ENCODE measurements around the gene R3HCC1L. TPM values are rescaled to one million over a fixed set of nuclear protein-coding genes. Genes with fewer than 3 reads are reported as not detected.

Gene R3HCC1L
- polyA plus RNA-seq, 4 donors, result 9.2 to 22.8 (median 12.5) TPM

DNA sequence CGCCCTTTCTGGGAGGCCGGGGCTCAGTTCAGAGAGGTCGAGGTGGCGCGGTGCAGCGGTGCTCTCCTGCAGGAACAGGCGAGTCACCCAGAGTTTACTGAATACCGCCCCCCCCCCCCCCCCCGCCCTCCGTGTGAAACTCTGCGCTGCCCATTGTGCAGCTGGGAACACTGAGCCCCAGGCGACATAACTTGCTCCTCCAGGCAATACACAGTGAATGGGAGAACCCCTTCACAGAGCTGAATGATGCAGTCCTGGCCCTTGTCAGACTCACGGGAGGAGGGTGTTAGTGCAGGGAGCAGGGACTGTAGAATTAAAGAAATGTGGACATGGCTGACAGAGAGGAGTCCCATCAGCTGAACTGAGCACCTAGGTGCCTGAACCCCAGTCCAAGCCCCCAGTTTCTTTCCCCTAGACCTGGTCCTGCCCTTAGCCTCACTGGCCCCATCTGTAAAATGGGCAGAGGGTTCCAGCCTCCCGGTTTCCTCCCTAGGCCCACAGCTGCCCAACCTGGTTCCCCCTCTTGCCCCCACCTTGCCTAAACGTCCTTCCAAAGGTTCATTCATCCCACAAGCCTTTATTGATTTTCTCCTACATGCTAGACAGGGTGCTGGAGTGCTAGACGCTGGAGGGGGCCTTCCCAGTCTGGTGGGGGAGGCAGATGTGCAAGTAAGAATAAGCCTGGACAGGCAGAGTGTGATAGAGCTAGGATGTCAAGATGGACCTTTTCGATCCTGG is 134.4 kb downstream of the R3HCC1L start:
- Histone ChIP-seq H3K36me3 (ENCODE audit: control insufficient read depth in 3 of 3, insufficient read depth in 2 of 3, low read depth in 1 of 3, low read length in 3 of 3) (no peaks in the 10 kb centered on the region), H3K4me1 (ENCODE audit: control insufficient read depth in 3 of 3, insufficient read depth in 2 of 3, low read depth in 1 of 3, low read length in 2 of 3) (peaks cover 0 to 13% (median 0%) of the 10 kb centered on the region in 3 donors), H3K27me3 (ENCODE audit: control insufficient read depth in 3 of 3, insufficient read depth in 3 of 3, low read length in 3 of 3) (peaks cover 0 to 53% (median 2%) of the 10 kb centered on the region in 3 donors), H3K9me3 (ENCODE audit: control insufficient read depth in 2 of 2, insufficient read depth in 1 of 2, low read depth in 1 of 2, low read length in 1 of 2) (no peaks in the 10 kb centered on the region), H3K4me3 (ENCODE audit: low read depth in 1 of 3, low read length in 3 of 3) (peak overlapping the region in 2 of 3 donors; percentile 32 to 43), H3K27ac (ENCODE audit: low read depth in 1 of 3, low read length in 2 of 3) (no peak overlapping the region)
- FAIRE-seq (no peak), DNase-seq (no peak)
- 9 to 15% (median 9%) methylated on average over 17 of the region's 17 CpGs for WGBS, 3 donors

DNA sequence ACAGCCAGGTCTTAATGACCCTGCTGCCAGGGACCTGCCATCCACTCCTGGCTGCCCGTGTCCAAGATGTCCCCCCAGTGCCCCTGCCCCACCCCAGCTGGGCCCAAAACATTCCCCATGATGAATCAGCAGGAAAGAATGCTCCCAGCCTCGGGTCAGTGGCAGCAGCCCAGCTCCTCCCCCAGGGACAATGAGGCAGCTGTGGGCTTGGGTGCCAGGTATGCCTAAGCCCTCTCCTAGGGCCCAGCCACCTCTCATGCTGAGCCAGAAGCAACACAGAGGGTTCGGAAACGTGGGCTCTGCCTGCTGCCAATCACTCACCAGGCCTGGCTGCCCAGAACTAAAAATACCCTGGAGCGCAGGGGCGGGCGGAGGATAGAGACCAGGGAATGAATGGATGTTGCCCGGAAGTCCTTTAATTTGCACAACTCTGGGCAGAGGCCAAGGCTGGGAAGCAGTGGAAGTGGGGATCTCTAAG is 135.0 kb downstream of the R3HCC1L start:
- 26 to 36% (median 31%) methylated on average over 8 of the region's 8 CpGs for WGBS, 3 donors
- Histone ChIP-seq H3K27me3 (ENCODE audit: control insufficient read depth in 3 of 3, insufficient read depth in 3 of 3, low read length in 3 of 3) (peaks cover 0 to 53% (median 2%) of the 10 kb centered on the region in 3 donors), H3K9me3 (ENCODE audit: control insufficient read depth in 2 of 2, insufficient read depth in 1 of 2, low read depth in 1 of 2, low read length in 1 of 2) (no peaks in the 10 kb centered on the region), H3K36me3 (ENCODE audit: control insufficient read depth in 3 of 3, insufficient read depth in 2 of 3, low read depth in 1 of 3, low read length in 3 of 3) (no peaks in the 10 kb centered on the region), H3K27ac (ENCODE audit: low read depth in 1 of 3, low read length in 2 of 3) (peak overlapping the region in 1 of 3 donors; percentile 35), H3K4me3 (ENCODE audit: low read depth in 1 of 3, low read length in 3 of 3) (no peak overlapping the region), H3K4me1 (ENCODE audit: control insufficient read depth in 3 of 3, insufficient read depth in 2 of 3, low read depth in 1 of 3, low read length in 2 of 3) (peaks cover 0 to 13% (median 0%) of the 10 kb centered on the region in 3 donors)
- FAIRE-seq (no peak), DNase-seq (peak in 1 of 2 donors; percentile 9)

DNA sequence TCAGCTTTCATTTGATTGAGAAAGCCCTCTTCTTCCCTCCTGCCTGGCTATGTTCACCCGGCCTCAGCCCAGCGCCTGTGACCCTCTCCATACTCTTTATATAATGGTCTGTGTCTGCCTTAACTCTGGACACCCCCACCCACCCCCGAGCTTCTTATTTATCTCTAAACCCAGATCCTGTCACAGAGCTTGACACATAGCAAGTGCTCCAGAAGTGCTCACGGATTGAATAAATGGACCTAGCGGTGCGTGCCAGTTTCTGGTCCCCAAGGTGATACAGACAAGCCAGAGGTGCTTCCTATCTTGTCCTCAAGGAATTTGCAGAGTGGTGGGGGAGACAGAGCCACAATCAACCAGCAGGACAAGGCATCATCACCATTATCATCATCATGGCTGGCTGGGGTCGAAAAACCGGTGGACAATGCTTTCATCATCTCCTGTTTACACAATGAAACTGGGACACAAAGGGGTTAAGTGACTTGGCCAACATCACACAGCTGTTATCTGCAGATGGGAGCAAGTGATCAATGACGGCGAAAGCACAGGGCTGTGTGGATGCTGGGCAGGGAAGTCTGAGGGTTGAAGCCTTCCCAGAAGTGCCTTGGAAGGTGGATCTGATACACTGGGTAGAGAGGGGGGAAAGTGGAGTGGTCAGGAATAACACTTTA is 135.8 kb downstream of the R3HCC1L start:
- no peak for DNase-seq
- Histone ChIP-seq H3K9me3 (ENCODE audit: control insufficient read depth in 2 of 2, insufficient read depth in 1 of 2, low read depth in 1 of 2, low read length in 1 of 2) (no peaks in the 10 kb centered on the region), H3K4me1 (ENCODE audit: control insufficient read depth in 3 of 3, insufficient read depth in 2 of 3, low read depth in 1 of 3, low read length in 2 of 3) (peaks cover 0 to 13% (median 0%) of the 10 kb centered on the region in 3 donors), H3K36me3 (ENCODE audit: control insufficient read depth in 3 of 3, insufficient read depth in 2 of 3, low read depth in 1 of 3, low read length in 3 of 3) (no peaks in the 10 kb centered on the region), H3K27me3 (ENCODE audit: control insufficient read depth in 3 of 3, insufficient read depth in 3 of 3, low read length in 3 of 3) (peaks cover 0 to 51% (median 2%) of the 10 kb centered on the region in 3 donors), H3K4me3 (ENCODE audit: low read depth in 1 of 3, low read length in 3 of 3) (no peak overlapping the region), H3K27ac (ENCODE audit: low read depth in 1 of 3, low read length in 2 of 3) (no peak overlapping the region)
- FAIRE-seq, result no peak
- 39 to 49% (median 46%) methylated on average over 10 of the region's 10 CpGs for WGBS, 3 donors

DNA sequence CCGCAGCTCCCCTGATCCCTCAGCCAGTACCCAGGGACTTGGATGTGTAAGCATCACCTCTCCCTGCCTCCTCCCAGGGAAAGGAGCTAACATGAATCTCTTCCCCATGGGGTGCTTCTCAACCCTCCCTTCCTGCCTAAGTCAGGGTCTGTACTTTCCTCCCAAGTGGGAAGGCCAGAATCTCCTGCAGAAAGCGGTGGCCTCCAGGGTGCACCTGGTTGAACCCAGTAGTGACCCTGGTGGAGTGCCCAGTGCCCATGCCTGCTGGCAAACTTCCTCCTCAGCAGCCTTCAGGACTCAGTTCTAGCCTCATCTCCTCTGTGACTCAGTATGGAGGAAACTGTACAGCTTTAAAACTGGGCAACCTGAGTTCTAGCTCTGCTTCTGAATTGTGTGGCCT is 136.3 kb downstream of the R3HCC1L start:
- no peaks in the 10 kb centered on the region for H3K36me3 ChIP-seq (ENCODE audit: control insufficient read depth in 3 of 3, insufficient read depth in 2 of 3, low read depth in 1 of 3, low read length in 3 of 3)
- DNase-seq (no peak), FAIRE-seq (no peak)
- peaks cover 0 to 56% (median 3%) of the 10 kb centered on the region in 3 donors for H3K27me3 ChIP-seq (ENCODE audit: control insufficient read depth in 3 of 3, insufficient read depth in 3 of 3, low read length in 3 of 3)
- no peak overlapping the region for H3K4me3 ChIP-seq (ENCODE audit: low read depth in 1 of 3, low read length in 3 of 3)
- 55 to 86% (median 71%) methylated on average over 2 of the region's 2 CpGs for WGBS, 3 donors
- H3K4me1 ChIP-seq (ENCODE audit: control insufficient read depth in 3 of 3, insufficient read depth in 2 of 3, low read depth in 1 of 3, low read length in 2 of 3), result peaks cover 0 to 13% (median 0%) of the 10 kb centered on the region in 3 donors
- H3K9me3 ChIP-seq (ENCODE audit: control insufficient read depth in 2 of 2, insufficient read depth in 1 of 2, low read depth in 1 of 2, low read length in 1 of 2), result no peaks in the 10 kb centered on the region
- H3K27ac ChIP-seq (ENCODE audit: low read depth in 1 of 3, low read length in 2 of 3), result no peak overlapping the region

DNA sequence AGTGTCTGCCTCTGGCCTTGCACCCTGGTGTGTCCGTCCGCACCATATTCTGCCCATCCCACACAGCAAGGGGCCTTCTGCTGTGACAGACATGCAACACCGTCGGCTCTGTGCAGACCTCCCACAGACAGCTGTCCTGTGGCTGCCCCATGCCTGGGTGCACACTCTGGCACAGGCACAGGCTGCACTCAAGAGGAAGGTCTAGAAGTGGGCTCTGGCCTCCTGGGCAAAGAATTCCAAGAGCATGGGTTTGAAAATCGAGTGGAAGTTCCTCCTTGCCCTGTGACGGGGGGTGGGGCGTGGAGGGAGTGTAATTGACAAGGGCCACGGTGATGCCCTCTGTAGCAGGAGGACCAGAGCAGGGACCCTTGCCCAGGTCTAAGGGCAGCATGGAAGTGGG is 137.8 kb downstream of the R3HCC1L start:
- FAIRE-seq (no peak), DNase-seq (no peak)
- H3K4me3 ChIP-seq (ENCODE audit: low read depth in 1 of 3, low read length in 3 of 3), result no peak overlapping the region
- H3K4me1 ChIP-seq (ENCODE audit: control insufficient read depth in 3 of 3, insufficient read depth in 2 of 3, low read depth in 1 of 3, low read length in 2 of 3), result peaks cover 0 to 13% (median 0%) of the 10 kb centered on the region in 3 donors
- peaks cover 0 to 47% (median 3%) of the 10 kb centered on the region in 3 donors for H3K27me3 ChIP-seq (ENCODE audit: control insufficient read depth in 3 of 3, insufficient read depth in 3 of 3, low read length in 3 of 3)
- no peaks in the 10 kb centered on the region for H3K36me3 ChIP-seq (ENCODE audit: control insufficient read depth in 3 of 3, insufficient read depth in 2 of 3, low read depth in 1 of 3, low read length in 3 of 3)
- WGBS, 3 donors, result 72 to 85% (median 75%) methylated on average over 8 of the region's 8 CpGs
- no peak overlapping the region for H3K27ac ChIP-seq (ENCODE audit: low read depth in 1 of 3, low read length in 2 of 3)
- H3K9me3 ChIP-seq (ENCODE audit: control insufficient read depth in 2 of 2, insufficient read depth in 1 of 2, low read depth in 1 of 2, low read length in 1 of 2), result no peaks in the 10 kb centered on the region

DNA sequence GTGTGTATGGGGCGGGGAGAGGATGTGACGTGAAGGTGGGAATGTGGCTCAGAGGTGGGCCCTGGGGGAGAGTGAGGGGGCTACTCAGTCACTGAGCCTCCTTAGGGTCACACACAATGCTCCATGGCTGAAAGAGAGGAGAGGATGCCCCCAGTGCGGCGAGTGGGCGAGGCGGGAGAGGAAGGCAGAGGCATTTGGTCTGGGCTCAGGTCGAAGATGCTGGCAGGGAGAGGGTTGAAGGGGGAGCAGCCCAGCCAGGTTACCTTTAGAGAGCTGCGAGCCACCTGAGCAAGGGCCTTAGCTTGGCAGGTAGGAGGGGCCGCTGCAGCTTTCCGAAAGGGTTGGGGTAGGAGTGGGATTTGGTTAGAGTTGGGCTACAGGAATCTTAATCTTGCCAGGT is 138.2 kb downstream of the R3HCC1L start:
- peaks cover 0 to 43% (median 3%) of the 10 kb centered on the region in 3 donors for H3K27me3 ChIP-seq (ENCODE audit: control insufficient read depth in 3 of 3, insufficient read depth in 3 of 3, low read length in 3 of 3)
- no peak overlapping the region for H3K4me3 ChIP-seq (ENCODE audit: low read depth in 1 of 3, low read length in 3 of 3)
- 57 to 76% (median 72%) methylated on average over 10 of the region's 10 CpGs for WGBS, 3 donors
- DNase-seq (no peak), FAIRE-seq (no peak)
- H3K9me3 ChIP-seq (ENCODE audit: control insufficient read depth in 2 of 2, insufficient read depth in 1 of 2, low read depth in 1 of 2, low read length in 1 of 2), result no peaks in the 10 kb centered on the region
- H3K4me1 ChIP-seq (ENCODE audit: control insufficient read depth in 3 of 3, insufficient read depth in 2 of 3, low read depth in 1 of 3, low read length in 2 of 3), result peaks cover 0 to 13% (median 0%) of the 10 kb centered on the region in 3 donors
- H3K27ac ChIP-seq (ENCODE audit: low read depth in 1 of 3, low read length in 2 of 3), result no peak overlapping the region
- H3K36me3 ChIP-seq (ENCODE audit: control insufficient read depth in 3 of 3, insufficient read depth in 2 of 3, low read depth in 1 of 3, low read length in 3 of 3), result no peaks in the 10 kb centered on the region

DNA sequence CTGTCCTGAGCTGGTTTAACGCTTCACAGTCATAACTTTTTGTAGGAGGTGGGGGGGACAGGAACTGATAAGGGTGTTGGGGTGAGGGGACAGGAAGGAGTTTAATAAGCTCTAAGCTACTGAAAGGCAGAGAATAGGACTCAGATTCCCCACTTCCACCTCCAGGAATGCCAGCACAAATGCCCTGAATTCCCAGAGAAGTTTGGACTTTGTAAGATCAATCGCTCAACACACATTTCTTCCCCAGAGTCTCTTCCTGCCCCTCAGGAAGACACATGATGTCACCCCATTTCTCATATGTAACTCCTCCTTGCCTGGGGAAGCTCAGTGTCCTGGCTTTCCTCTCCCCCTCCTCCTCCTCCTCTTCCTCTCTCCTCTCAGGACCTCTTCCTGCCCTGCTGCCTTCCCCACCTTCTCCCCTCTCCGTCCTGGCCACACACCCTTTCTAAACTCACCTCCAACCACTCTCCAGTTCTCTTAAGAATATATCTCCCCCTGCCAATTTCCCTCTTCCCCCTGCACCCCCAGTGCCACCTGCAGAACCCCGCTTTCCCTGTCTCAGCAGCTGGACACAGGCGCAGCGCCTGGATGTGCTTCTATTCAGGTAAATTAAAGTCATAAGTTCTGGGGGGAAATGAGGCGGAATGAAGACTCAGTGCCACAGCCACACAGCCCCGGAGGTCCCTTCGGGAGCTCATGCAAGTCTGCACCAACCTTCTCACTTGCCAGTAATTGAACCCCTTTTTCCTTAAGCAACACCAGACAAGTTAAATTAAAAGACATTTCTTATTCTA is 138.8 kb downstream of the R3HCC1L start:
- FAIRE-seq, result no peak
- no peak for DNase-seq
- H3K4me3 ChIP-seq (ENCODE audit: low read depth in 1 of 3, low read length in 3 of 3), result no peak overlapping the region
- no peaks in the 10 kb centered on the region for H3K9me3 ChIP-seq (ENCODE audit: control insufficient read depth in 2 of 2, insufficient read depth in 1 of 2, low read depth in 1 of 2, low read length in 1 of 2)
- no peak overlapping the region for H3K27ac ChIP-seq (ENCODE audit: low read depth in 1 of 3, low read length in 2 of 3)
- peaks cover 0 to 13% (median 0%) of the 10 kb centered on the region in 3 donors for H3K4me1 ChIP-seq (ENCODE audit: control insufficient read depth in 3 of 3, insufficient read depth in 2 of 3, low read depth in 1 of 3, low read length in 2 of 3)
- peaks cover 0 to 40% (median 3%) of the 10 kb centered on the region in 3 donors for H3K27me3 ChIP-seq (ENCODE audit: control insufficient read depth in 3 of 3, insufficient read depth in 3 of 3, low read length in 3 of 3)
- H3K36me3 ChIP-seq (ENCODE audit: control insufficient read depth in 3 of 3, insufficient read depth in 2 of 3, low read depth in 1 of 3, low read length in 3 of 3), result no peaks in the 10 kb centered on the region
- 73 to 79% (median 74%) methylated on average over 9 of the region's 9 CpGs for WGBS, 3 donors

DNA sequence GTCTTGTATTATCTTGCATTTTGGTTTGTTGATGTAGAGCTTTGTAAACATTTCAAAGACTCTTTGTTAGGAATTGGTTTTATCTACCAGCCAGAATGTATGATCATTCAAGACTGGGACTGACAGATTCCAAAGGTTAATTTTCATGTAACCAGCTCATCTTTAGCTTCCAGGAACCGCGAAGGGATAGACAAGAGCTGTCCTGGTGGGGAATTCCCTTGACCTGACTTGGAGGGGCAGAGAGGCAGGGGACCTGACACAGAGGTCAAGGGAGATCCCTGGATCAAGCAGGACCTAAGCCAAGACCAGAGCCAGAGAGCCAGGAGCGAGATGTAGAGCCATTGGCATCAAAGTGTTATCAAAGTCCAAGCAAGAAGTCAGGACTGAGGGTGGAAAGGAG is 140.1 kb downstream of the R3HCC1L start:
- Histone ChIP-seq H3K9me3 (ENCODE audit: control insufficient read depth in 2 of 2, insufficient read depth in 1 of 2, low read depth in 1 of 2, low read length in 1 of 2) (no peaks in the 10 kb centered on the region), H3K4me3 (ENCODE audit: low read depth in 1 of 3, low read length in 3 of 3) (no peak overlapping the region), H3K4me1 (ENCODE audit: control insufficient read depth in 3 of 3, insufficient read depth in 2 of 3, low read depth in 1 of 3, low read length in 2 of 3) (peaks cover 0 to 4% (median 0%) of the 10 kb centered on the region in 3 donors), H3K36me3 (ENCODE audit: control insufficient read depth in 3 of 3, insufficient read depth in 2 of 3, low read depth in 1 of 3, low read length in 3 of 3) (no peaks in the 10 kb centered on the region), H3K27ac (ENCODE audit: low read depth in 1 of 3, low read length in 2 of 3) (no peak overlapping the region), H3K27me3 (ENCODE audit: control insufficient read depth in 3 of 3, insufficient read depth in 3 of 3, low read length in 3 of 3) (peaks cover 0 to 29% (median 3%) of the 10 kb centered on the region in 3 donors)
- WGBS, 3 donors, result 43 to 63% (median 53%) methylated on average over 3 of the region's 3 CpGs
- DNase-seq (no peak), FAIRE-seq (no peak)

All from small intestine (tissue), 7 donors.